K562 (cell line): Measurements from ENCODE around the gene PPP2R2D. TPM values are rescaled to one million over a fixed set of nuclear protein-coding genes. Genes with fewer than 3 reads are reported as not detected.

Experiments
- ATAC-seq: fragments of 200-7000 bp; cut with Tn5 transposase; 3 replicates; pipeline ENCODE4 v1.9.1; 2020; ENCODE audit warnings: moderate library complexity
- BruUV-seq: library from RNA; stranded (reverse); fragments of 400-500 nt; replicated peaks from 2 replicates; lab custom pipeline; 2021; lab: Mats Ljungman, UMichigan
- CTCF ChIA-PET: fragments of 300-600 bp; formaldehyde crosslinking; extraction: SDS; loops from one replicate; lab custom pipeline; 2021; ENCODE audit warnings: low intra/inter-chr PET ratio; lab: Yijun Ruan, JAX
- POLR2A ChIA-PET: fragments of 300-600, 350-650 bp; sonication (Branson Sonifier 250); formaldehyde crosslinking; extraction: SDS; loops from one replicate; lab custom pipeline; 2021; ENCODE audit warnings: antibody characterized with exemption, inconsistent platforms; lab: Yijun Ruan, JAX
- DNase-seq, 4 experiments: peaks; one replicate each; pipeline versions ENCODE4 v3.0.0 to v3.0.0-alpha.2; 2011 to 2018; ENCODE audit warnings: low spot score in 3 of 4, mixed read lengths in 3 of 4; ENCODE audit errors: extremely low read depth in 1 of 4
- FAIRE-seq: peaks from 2 replicates; lab custom pipeline; 2011; peaks lifted over from hg19 to GRCh38; lab: Jason Lieb, UNC
- H2AFZ ChIP-seq: 2 replicates; pipeline ENCODE4 v1.6.0; 2011; ENCODE audit warnings: low read depth, low read length, control low read depth, inconsistent platforms
- H3K27ac ChIP-seq: fragments of 200-600 bp; 3 replicates; pipeline ENCODE4 v1.8.0; 2011; ENCODE audit warnings: low read depth, mild to moderate bottlenecking, control low read depth, inconsistent platforms, low read length, moderate library complexity, mixed read lengths; ENCODE audit errors: extremely low read depth
- H3K27me3 ChIP-seq, 2 experiments: fragments of 300-600 bp in 1 of 2; 2 replicates in 1 of 2; 3 replicates in 1 of 2; pipeline versions ENCODE4 v1.6.0 to v1.8.0; 2011; ENCODE audit warnings: inconsistent platforms in 2 of 2, low read length in 2 of 2, mild to moderate bottlenecking in 1 of 2, mixed read lengths in 1 of 2, moderate library complexity in 1 of 2; ENCODE audit not compliant: control insufficient read depth in 2 of 2, insufficient read depth in 2 of 2
- H3K36me3 ChIP-seq: fragments of 300-600 bp; 3 replicates; pipeline ENCODE4 v1.8.0; 2011; ENCODE audit warnings: mild to moderate bottlenecking, low read length, inconsistent platforms; ENCODE audit not compliant: control insufficient read depth, insufficient read depth
- H3K4me1 ChIP-seq, 2 experiments: fragments of 200-600 bp in 1 of 2; replicated peaks in 1 of 2; 2 replicates in 1 of 2; 3 replicates in 1 of 2; pipeline versions ENCODE4 v1.5.1 to v1.8.0; 2011; ENCODE audit warnings: inconsistent platforms in 2 of 2, low read length in 2 of 2, mild to moderate bottlenecking in 1 of 2, mixed read lengths in 1 of 2, moderate library complexity in 1 of 2; ENCODE audit not compliant: control insufficient read depth in 2 of 2, insufficient read depth in 2 of 2
- H3K4me2 ChIP-seq: 2 replicates; pipeline ENCODE4 v1.6.1; 2011; ENCODE audit warnings: low read length, control low read depth, inconsistent platforms, mixed read lengths; ENCODE audit not compliant: insufficient read depth
- H3K4me3 ChIP-seq: fragments of 200-600 bp; sonication (generic), shearing (Covaris generic); 2 replicates; pipeline ENCODE4 v1.5.1; 2016; ENCODE audit warnings: control low read depth, inconsistent platforms
- H3K79me2 ChIP-seq: fragments of 200-600 bp; 3 replicates; pipeline ENCODE4 v1.8.0; 2011; ENCODE audit warnings: low read length, inconsistent platforms; ENCODE audit not compliant: control insufficient read depth, insufficient read depth
- H3K9ac ChIP-seq, 2 experiments: 2 replicates each; pipeline versions ENCODE4 v1.6.0 to v1.6.1; 2011; ENCODE audit warnings: low read depth in 2 of 2, low read length in 2 of 2, control low read depth in 1 of 2, inconsistent platforms in 1 of 2, mild to moderate bottlenecking in 1 of 2, mixed read lengths in 1 of 2; ENCODE audit not compliant: insufficient read depth in 1 of 2
- H3K9me1 ChIP-seq: one replicate; pipeline ENCODE4 v1.6.0; 2011; ENCODE audit warnings: inconsistent platforms, mild to moderate bottlenecking, low read length, moderate library complexity; ENCODE audit not compliant: control insufficient read depth, insufficient read depth
- H3K9me3 ChIP-seq: replicated peaks from 2 replicates; pipeline ENCODE4 v1.5.1; 2011; ENCODE audit warnings: low read depth, low read length, inconsistent platforms; ENCODE audit not compliant: control insufficient read depth, insufficient read depth
- H4K20me1 ChIP-seq: replicated peaks from 2 replicates; pipeline ENCODE4 v1.6.1; 2011; ENCODE audit warnings: low read length, inconsistent platforms, mixed read lengths; ENCODE audit not compliant: control insufficient read depth, insufficient read depth
- HLTF ChIP-seq: fragments of 450-650 bp; IDR thresholded peaks from 2 replicates; pipeline ENCODE4 v1.6.1; 2016
- NFIC ChIP-seq: fragments of 450-650 bp; IDR thresholded peaks from 2 replicates; pipeline ENCODE4 v1.6.1; 2017; ENCODE audit warnings: mild to moderate bottlenecking, inconsistent platforms
- TCF7L2 ChIP-seq: fragments of 150-350 bp; IDR thresholded peaks from 2 replicates; pipeline ENCODE4 v1.6.1; 2016; ENCODE audit warnings: low read depth, mild to moderate bottlenecking, low read length, moderate library complexity
- ZBTB33 ChIP-seq: sonication (generic); formaldehyde crosslinking; IDR thresholded peaks from 2 replicates; pipeline ENCODE4 v1.8.1; 2023; ENCODE audit warnings: mild to moderate bottlenecking, missing genetic modification reagents
- ZBTB40 ChIP-seq, 2 experiments: fragments of 450-650 bp in 1 of 2; sonication (generic) in 1 of 2; formaldehyde crosslinking in 1 of 2; IDR thresholded peaks; 2 replicates each; pipeline versions ENCODE4 v1.7.1 to v1.9.0; 2016 to 2022; ENCODE audit warnings: inconsistent platforms in 1 of 2, mild to moderate bottlenecking in 1 of 2, missing genetic modification reagents in 1 of 2
- ZNF785 ChIP-seq: fragments of 250-450 bp; sonication (Bioruptor Pico); IDR thresholded peaks from 2 replicates; pipeline ENCODE4 v1.4.0; 2020; ENCODE audit warnings: mild to moderate bottlenecking
- WGBS: fragments of 100-300 bp; shearing (Covaris generic); methylation state at CpG from one replicate; pipeline ENCODE4 v1.1.6; 2016; ENCODE audit warnings: low coverage, mixed read lengths; ENCODE audit not compliant: insufficient coverage; ENCODE audit errors: missing lambda C conversion rate; 5-methylcytosine and 5-hydroxymethylcytosine counted together
- in situ Hi-C: fragments of 300-500 bp; cut with MboI; formaldehyde crosslinking; loops from 4 replicates; pipeline ENCODE4 v1.15.0; 2018; ENCODE audit warnings: inconsistent platforms, mixed read lengths
- intact Hi-C: fragments of 100-400 bp; cut with micrococcal nuclease; formaldehyde crosslinking; loops from 2 replicates; pipeline ENCODE4 v1.14.2; 2022
- polyA plus RNA-seq, 8 experiments: library from polyadenylated mRNA; depleted of rRNA in 4 of 8; stranded (reverse) in 5 of 8; unstranded in 3 of 8; fragments of >200 nt; fragmentation: Nextera tagmentation in 2 of 8; fragmentation: Illumina TruSeq in 1 of 8; extraction: Ambion mirVana in 2 of 8; extraction: Trizol in 1 of 8; gene quantifications; 2 replicates each; pipeline versions ENCODE4 v1.2.1 to v1.2.3, GENCODE V29; 2011 to 2014; ENCODE audit warnings: inconsistent platforms in 1 of 8, missing spikeins in 1 of 8
- total RNA-seq, 7 experiments: library from RNA; depleted of rRNA in 6 of 7; stranded (reverse); fragments of >200 nt in 6 of 7; fragmentation: Illumina TruSeq in 2 of 7; extraction: Trizol in 2 of 7; gene quantifications; 2 replicates each; pipeline versions ENCODE4 v1.2.1 to v1.2.3, GENCODE V29; 2011 to 2021; ENCODE audit warnings: low replicate concordance in 1 of 7

PPP2R2D gene
- total and polyA plus RNA-seq, 9 of the 15 experiments (the other 6 are each of a cell fraction or from before 2014, with no cell fraction given): 1.9 to 37.0 (median 26.8) TPM

GRCh38 chr10:131973160-131973951, 72.5 kb downstream of the PPP2R2D start:
- DNase-seq: no peak
- ATAC-seq: no peak
- Histone ChIP-seq H3K4me3 (no peak overlapping the region), H3K9ac (peak overlapping the region in 1 of 2 experiments; percentile 58; a peak in 1 of 4 replicates), H3K79me2 (peaks cover 66% of the 10 kb centered on the region), H3K9me1 (peaks cover 4% of the 10 kb centered on the region), H3K4me1 (peaks cover 7 to 9% of the 10 kb centered on the region in 2 experiments; a peak in 4 of 5 replicates), H4K20me1 (peaks cover 38% of the 10 kb centered on the region), H3K36me3 (peaks cover 89% of the 10 kb centered on the region; the same call in 2 of the 3 replicates), H3K9me3 (no peaks in the 10 kb centered on the region), H3K27me3 (no peaks in the 10 kb centered on the region), H2AFZ (no peak overlapping the region), H3K4me2 (no peak overlapping the region), H3K27ac (no peak overlapping the region)
- ChIA-PET CTCF (no interaction called here), POLR2A (interaction anchor here (0.6 to 1.3 kb wide), 2 partner anchors 11 to 671 kb away, joined by 3 to 5 read pairs; no protein-coding TSS in a partner anchor)
- no peak for FAIRE-seq
- BruUV-seq: no TSS peak
- in situ Hi-C loops: no loop called here
- WGBS: 87% methylated on average over 26 of the region's 34 CpGs
- no peak for TF ChIP-seq ZNF785 (CRISPR knock-in tag)
- TF ChIP-seq HLTF: no peak
- no peak for TF ChIP-seq ZBTB40 (IDR thresholded peaks at IDR 0.05)
- TF ChIP-seq ZBTB40 (CRISPR knock-in tag; IDR thresholded peaks at IDR 0.05): no peak
- TF ChIP-seq ZBTB33 (CRISPR knock-in tag): 0 out of 2 replicates have a peak, but pooled peaks have one; percentile 16
- TF ChIP-seq NFIC: no peak
- no peak for TF ChIP-seq TCF7L2
- intact Hi-C loops: no loop called here
